ENCODE measurements around the gene UBQLNL.

The UBQLNL gene

GRCh38 chr11:5509803-5510202, 6.7 kb downstream of the UBQLNL start, which contains the start of gene UBQLN3:
Gene UBQLN3, minus strand, starts transcription at chr11:5509957. Its CDS starts 399 bp downstream, at chr11:5509558.
- no peak for TF ChIP-seq CTCF (IDR thresholded peaks at IDR 0.05; ENCODE audit: low read depth, low read length, missing control alignments)
- no peak for DNase-seq (ENCODE audit: extremely low read depth, low read depth)

GRCh38 chr11:5508605-5509004, 7.9 kb downstream of the UBQLNL start:
- no peak for DNase-seq (ENCODE audit: extremely low read depth, low read depth)
- H3K4me3 ChIP-seq (replicated peaks; ENCODE audit: low read depth, low read length) = no peak overlapping the region
- TF ChIP-seq CTCF (IDR thresholded peaks at IDR 0.05; ENCODE audit: low read depth, low read length, missing control alignments) = no peak

More at GRCh38 chr11:5509803-5510202, 6.7 kb downstream of the UBQLNL start, which contains the start of gene UBQLN3:
- H3K4me3 ChIP-seq (replicated peaks; ENCODE audit: low read depth, low read length) = no peak within 1 kb of the TSS

- no peak for TF ChIP-seq CTCF (IDR thresholded peaks at IDR 0.05; ENCODE audit: low read depth, low read length, missing control alignments)
- no peak for DNase-seq (ENCODE audit: extremely low read depth, low read depth)
- no peak overlapping the region for H3K4me3 ChIP-seq (replicated peaks; ENCODE audit: low read depth, low read length)
These were observed 8.6 kb downstream of the UBQLNL start for GRCh38 chr11:5507933-5508305.

GRCh38 chr11:5507177-5507932, 9.1 kb downstream of the UBQLNL start:
- no peak for TF ChIP-seq CTCF (IDR thresholded peaks at IDR 0.05; ENCODE audit: low read depth, low read length, missing control alignments)
- H3K4me3 ChIP-seq (replicated peaks; ENCODE audit: low read depth, low read length) = no peak overlapping the region
- DNase-seq (ENCODE audit: extremely low read depth, low read depth) = no peak

GRCh38 chr11:5505363-5506048, 11.0 kb downstream of the UBQLNL start:
- TF ChIP-seq CTCF (IDR thresholded peaks at IDR 0.05; ENCODE audit: low read depth, low read length, missing control alignments) = no peak
- no peak for DNase-seq (ENCODE audit: extremely low read depth, low read depth)
- H3K4me3 ChIP-seq (replicated peaks; ENCODE audit: low read depth, low read length) = no peak overlapping the region

GRCh38 chr11:5504403-5504921, 12.0 kb downstream of the UBQLNL start:
- no peak for TF ChIP-seq CTCF (IDR thresholded peaks at IDR 0.05; ENCODE audit: low read depth, low read length, missing control alignments)
- no peak for DNase-seq (ENCODE audit: extremely low read depth, low read depth)
- H3K4me3 ChIP-seq (replicated peaks; ENCODE audit: low read depth, low read length) = no peak overlapping the region
